Esophagus muscularis mucosa (tissue), 4 donors: ENCODE results near the gene RAI14. TPM values are rescaled to one million over a fixed set of nuclear protein-coding genes. Genes with fewer than 3 reads are reported as not detected.

Source experiments
- DNase-seq: peaks from one replicate; pipeline ENCODE4 v3.0.0-alpha.2; 2017; ENCODE audit errors: extremely low spot score
- H3K27ac ChIP-seq, 4 donors: fragments of 200-600 bp; sonication (generic); replicated peaks in 1 of 4; 1 replicate in 3 of 4; 2 replicates in 1 of 4; pipeline ENCODE4 v1.5.1; 2016 to 2019; ENCODE audit warnings: mild to moderate bottlenecking in 1 of 4
- H3K27me3 ChIP-seq, 4 donors: fragments of 200-600 bp; sonication (generic); one replicate each; pipeline versions ENCODE4 v1.5.1 to v1.6.0; 2016 to 2019
- H3K36me3 ChIP-seq, 4 donors: fragments of 200-600 bp; sonication (generic); one replicate each; pipeline ENCODE4 v1.5.1; 2016 to 2019
- H3K4me1 ChIP-seq, 4 donors: fragments of 200-600 bp; sonication (generic); one replicate each; pipeline ENCODE4 v1.5.1; 2016 to 2019
- H3K4me3 ChIP-seq, 4 donors: fragments of 200-600 bp; sonication (generic); 1 replicate in 2 of 4; 2 replicates in 2 of 4; pipeline ENCODE4 v1.5.1; 2016 to 2019; ENCODE audit warnings: mild to moderate bottlenecking in 4 of 4, moderate library complexity in 1 of 4
- H3K9me3 ChIP-seq, 4 donors: fragments of 200-600 bp; sonication (generic); 1 replicate in 3 of 4; 2 replicates in 1 of 4; pipeline ENCODE4 v1.5.1; 2016 to 2019
- EP300 ChIP-seq: sonication (generic); formaldehyde crosslinking; IDR thresholded peaks from one replicate; pipeline ENCODE4 v1.6.1; 2017; ENCODE audit warnings: antibody characterized with exemption
- POLR2A ChIP-seq: fragments of 450-650 bp; IDR thresholded peaks from one replicate; pipeline ENCODE4 v1.6.1; 2017; ENCODE audit warnings: antibody characterized with exemption, moderate library complexity, mild to moderate bottlenecking, low read depth
- POLR2AphosphoS5 ChIP-seq, 2 donors: sonication (generic); formaldehyde crosslinking; IDR thresholded peaks; one replicate each; pipeline ENCODE4 v1.6.1; 2017; ENCODE audit warnings: antibody characterized with exemption in 2 of 2
- whole genome bisulfite sequencing: methylation state at CpG from one replicate; pipeline ENCODE4 v1.1.5; 2018; 5-methylcytosine and 5-hydroxymethylcytosine counted together
- intact Hi-C: fragments of 100-400 bp; cut with DNase I; formaldehyde crosslinking; loops from one replicate; pipeline ENCODE4 v1.15.1; 2023
- total RNA-seq, 4 donors: library from RNA; depleted of rRNA; stranded (reverse); fragments of >200 nt; gene quantifications; one replicate each; pipeline versions ENCODE4 v1.1.0 to v1.2.1, GENCODE V29; 2016
- TF ChIP-seq, protein P1 (sequence below), 3 experiments: fragments of 200-600 bp in 2 of 3; fragments of 450-650 bp in 1 of 3; sonication (generic) in 2 of 3; IDR thresholded peaks; one replicate each; pipeline ENCODE4 v1.5.1; 2017 to 2019; ENCODE audit warnings: antibody characterized with exemption in 3 of 3, mild to moderate bottlenecking in 2 of 3, moderate library complexity in 1 of 3

The RAI14 gene
- total RNA-seq, 4 donors from 2014 or later = 57.3 to 76.4 (median 68.1) TPM

- Histone ChIP-seq H3K36me3 (peaks cover 0 to 6% (median 0%) of the 10 kb centered on the region in 4 donors), H3K27me3 (no peaks in the 10 kb centered on the region), H3K4me3 (no peak overlapping the region), H3K27ac (no peak overlapping the region), H3K4me1 (peaks cover 14 to 54% (median 46%) of the 10 kb centered on the region in 4 donors), H3K9me3 (no peaks in the 10 kb centered on the region)
- no peak for TF ChIP-seq POLR2AphosphoS5 (IDR thresholded peaks at IDR 0.05)
- no peak for TF ChIP-seq EP300
- TF ChIP-seq POLR2A = no peak
- TF ChIP-seq, protein P1, sequence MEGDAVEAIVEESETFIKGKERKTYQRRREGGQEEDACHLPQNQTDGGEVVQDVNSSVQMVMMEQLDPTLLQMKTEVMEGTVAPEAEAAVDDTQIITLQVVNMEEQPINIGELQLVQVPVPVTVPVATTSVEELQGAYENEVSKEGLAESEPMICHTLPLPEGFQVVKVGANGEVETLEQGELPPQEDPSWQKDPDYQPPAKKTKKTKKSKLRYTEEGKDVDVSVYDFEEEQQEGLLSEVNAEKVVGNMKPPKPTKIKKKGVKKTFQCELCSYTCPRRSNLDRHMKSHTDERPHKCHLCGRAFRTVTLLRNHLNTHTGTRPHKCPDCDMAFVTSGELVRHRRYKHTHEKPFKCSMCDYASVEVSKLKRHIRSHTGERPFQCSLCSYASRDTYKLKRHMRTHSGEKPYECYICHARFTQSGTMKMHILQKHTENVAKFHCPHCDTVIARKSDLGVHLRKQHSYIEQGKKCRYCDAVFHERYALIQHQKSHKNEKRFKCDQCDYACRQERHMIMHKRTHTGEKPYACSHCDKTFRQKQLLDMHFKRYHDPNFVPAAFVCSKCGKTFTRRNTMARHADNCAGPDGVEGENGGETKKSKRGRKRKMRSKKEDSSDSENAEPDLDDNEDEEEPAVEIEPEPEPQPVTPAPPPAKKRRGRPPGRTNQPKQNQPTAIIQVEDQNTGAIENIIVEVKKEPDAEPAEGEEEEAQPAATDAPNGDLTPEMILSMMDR (IDR thresholded peaks at IDR 0.05) = no peak
- WGBS = 86% methylated on average over 7 of the region's 8 CpGs
- intact Hi-C loops = no loop called here
- no peak for DNase-seq
Observed at GRCh38 chr5:34690301-34690700, 34.2 kb downstream of the RAI14 start.

DNA sequence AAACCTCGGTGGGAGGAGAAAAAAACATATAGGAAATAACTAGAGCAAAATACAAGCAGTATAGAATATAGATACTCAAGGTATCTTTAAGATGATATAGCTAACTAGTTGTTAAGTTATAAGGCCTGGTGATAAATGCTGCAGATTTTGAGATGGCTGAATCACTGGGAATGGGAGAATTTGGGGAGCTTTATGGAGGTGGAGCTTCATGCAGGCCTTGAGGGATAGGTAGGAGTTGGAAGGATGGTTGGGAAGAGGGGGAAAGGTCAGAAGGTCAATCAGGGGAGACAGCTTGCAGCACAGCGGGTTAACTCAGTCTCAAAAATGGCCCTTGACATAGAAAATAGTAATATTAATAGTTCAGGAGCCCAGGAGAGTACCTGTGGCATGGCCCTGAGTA is 34.8 kb downstream of the RAI14 start:
- no peaks in the 10 kb centered on the region for H3K9me3 ChIP-seq
- intact Hi-C loops = no loop called here
- H3K36me3 ChIP-seq = peaks cover 0 to 6% (median 0%) of the 10 kb centered on the region in 4 donors
- no peaks in the 10 kb centered on the region for H3K27me3 ChIP-seq
- no peak for TF ChIP-seq POLR2A
- TF ChIP-seq POLR2AphosphoS5 (IDR thresholded peaks at IDR 0.05) = no peak
- TF ChIP-seq, protein P1 (IDR thresholded peaks at IDR 0.05) = no peak
- no peak for TF ChIP-seq EP300
- no peak overlapping the region for H3K27ac ChIP-seq
- H3K4me1 ChIP-seq = peaks cover 14 to 57% (median 47%) of the 10 kb centered on the region in 4 donors
- no peak for DNase-seq
- H3K4me3 ChIP-seq = no peak overlapping the region
- 91% methylated on average over 2 of the region's 2 CpGs for WGBS

GRCh38 chr5:34691326-34691725 is 35.2 kb downstream of the RAI14 start:
- intact Hi-C loops = no loop called here
- no peak overlapping the region for H3K27ac ChIP-seq

DNA sequence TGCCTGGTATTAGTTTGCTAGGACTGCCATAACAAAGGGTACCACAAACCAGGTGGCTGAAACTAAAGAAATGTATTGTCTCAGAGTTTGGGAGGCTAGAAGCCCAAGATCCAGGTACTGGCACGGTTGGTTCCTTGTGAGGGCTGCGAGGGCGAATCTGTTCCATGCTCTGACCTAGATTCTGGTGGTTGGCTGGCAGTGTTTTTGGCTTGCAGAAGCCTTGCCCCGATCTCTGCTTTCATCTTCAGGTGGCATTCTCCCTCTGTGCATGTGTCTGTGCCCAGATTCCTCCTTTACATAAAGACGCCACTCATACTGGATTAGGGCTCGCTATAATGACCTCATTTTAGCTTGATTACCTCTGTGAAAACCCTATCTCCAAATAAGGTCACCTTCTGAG is 36.7 kb downstream of the RAI14 start:
- no peak for DNase-seq
- 89% methylated on average over 6 of the region's 6 CpGs for WGBS
- TF ChIP-seq, protein P1 (IDR thresholded peaks at IDR 0.05) = no peak
- TF ChIP-seq EP300 (no peak), POLR2AphosphoS5 (IDR thresholded peaks at IDR 0.05) (no peak), POLR2A (no peak)
- intact Hi-C loops = no loop called here
- Histone ChIP-seq H3K36me3 (peaks cover 0 to 6% (median 0%) of the 10 kb centered on the region in 4 donors), H3K4me1 (peaks cover 6 to 44% (median 39%) of the 10 kb centered on the region in 4 donors), H3K27ac (peak overlapping the region in 1 of 4 donors; percentile 56), H3K4me3 (no peak overlapping the region), H3K27me3 (no peaks in the 10 kb centered on the region), H3K9me3 (no peaks in the 10 kb centered on the region)

More at GRCh38 chr5:34691326-34691725, 35.2 kb downstream of the RAI14 start:
- no peak for TF ChIP-seq POLR2AphosphoS5 (IDR thresholded peaks at IDR 0.05)
- TF ChIP-seq, protein P1 (IDR thresholded peaks at IDR 0.05) = no peak
- TF ChIP-seq EP300 = no peak
- TF ChIP-seq POLR2A = no peak
- peaks cover 0 to 6% (median 0%) of the 10 kb centered on the region in 4 donors for H3K36me3 ChIP-seq
- DNase-seq = no peak
- WGBS = 68% methylated on average over 6 of the region's 6 CpGs
- peaks cover 13 to 57% (median 46%) of the 10 kb centered on the region in 4 donors for H3K4me1 ChIP-seq
- H3K4me3 ChIP-seq = no peak overlapping the region
- H3K27me3 ChIP-seq = no peaks in the 10 kb centered on the region
- no peaks in the 10 kb centered on the region for H3K9me3 ChIP-seq

DNA sequence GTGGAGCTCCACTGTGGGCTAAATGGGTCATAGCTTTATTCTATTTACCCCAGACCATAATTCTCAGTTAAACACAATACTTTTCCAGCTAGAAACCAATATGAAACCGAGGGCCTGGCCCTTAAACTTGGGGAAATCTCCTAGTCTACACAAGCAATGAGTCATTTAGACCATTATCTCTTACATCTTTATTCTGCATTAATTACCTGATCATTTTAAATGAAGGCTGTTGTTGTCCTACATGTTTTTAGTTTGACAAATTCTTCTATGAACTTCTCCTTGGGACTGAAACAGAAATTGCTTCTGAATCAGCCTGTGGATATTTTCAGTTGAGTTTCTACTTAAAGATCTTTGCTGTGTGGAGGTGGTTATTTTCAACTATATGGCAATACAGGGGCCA is 37.9 kb downstream of the RAI14 start:
- TF ChIP-seq POLR2AphosphoS5 (IDR thresholded peaks at IDR 0.05) = no peak
- no peak for TF ChIP-seq EP300
- TF ChIP-seq, protein P1 (IDR thresholded peaks at IDR 0.05) = no peak
- TF ChIP-seq POLR2A = no peak
- H3K4me1 ChIP-seq = peaks cover 6 to 44% (median 39%) of the 10 kb centered on the region in 4 donors
- no peaks in the 10 kb centered on the region for H3K9me3 ChIP-seq
- intact Hi-C loops = no loop called here
- H3K36me3 ChIP-seq = peaks cover 0 to 3% (median 0%) of the 10 kb centered on the region in 4 donors
- no peak for DNase-seq
- peak overlapping the region in 1 of 4 donors; percentile 3 for H3K4me3 ChIP-seq
- peak overlapping the region in 3 of 4 donors; percentile 43 to 58 (median 56) for H3K27ac ChIP-seq
- WGBS = 82% methylated on average over 1 of the region's 1 CpG
- H3K27me3 ChIP-seq = no peaks in the 10 kb centered on the region
